Esophagus (tissue), 2 donors: ENCODE data around the gene IL2RA. TPM values are rescaled to one million over a fixed set of nuclear protein-coding genes. Genes with fewer than 3 reads are reported as not detected.

Experiments
- H3K27ac ChIP-seq, 2 donors: one replicate each; pipeline ENCODE4 v1.5.1; 2013; ENCODE audit warnings: low read depth in 2 of 2, mild to moderate bottlenecking in 2 of 2, inconsistent platforms in 1 of 2, low read length in 1 of 2, moderate library complexity in 1 of 2
- H3K27me3 ChIP-seq, 2 donors: one replicate each; pipeline ENCODE4 v1.6.1; 2013; ENCODE audit warnings: low read length in 2 of 2, control low read depth in 1 of 2, mild to moderate bottlenecking in 1 of 2; ENCODE audit not compliant: insufficient read depth in 2 of 2, control insufficient read depth in 1 of 2
- H3K36me3 ChIP-seq, 2 donors: one replicate each; pipeline ENCODE4 v1.6.1; 2013; ENCODE audit warnings: low read length in 1 of 2; ENCODE audit not compliant: control insufficient read depth in 2 of 2, insufficient read depth in 2 of 2
- H3K4me1 ChIP-seq, 2 donors: one replicate each; pipeline ENCODE4 v1.6.1; 2013; ENCODE audit warnings: low read length in 1 of 2; ENCODE audit not compliant: control insufficient read depth in 2 of 2, insufficient read depth in 2 of 2
- H3K4me3 ChIP-seq, 2 donors: one replicate each; pipeline ENCODE4 v1.5.1; 2013; ENCODE audit warnings: low read length in 2 of 2, mild to moderate bottlenecking in 2 of 2, low read depth in 1 of 2, moderate library complexity in 1 of 2
- H3K9me3 ChIP-seq, 2 donors: one replicate each; pipeline ENCODE4 v1.6.1; 2013; ENCODE audit warnings: mild to moderate bottlenecking in 2 of 2, low read depth in 1 of 2, low read length in 1 of 2, moderate library complexity in 1 of 2; ENCODE audit not compliant: control insufficient read depth in 2 of 2, insufficient read depth in 1 of 2
- WGBS, 2 donors: extraction: QIAGEN DNeasy Blood & Tissue Kit; methylation state at CpG; one replicate each; pipeline ENCODE4 v1.1.7; 2013; 5-methylcytosine and 5-hydroxymethylcytosine counted together
- polyA plus RNA-seq, 2 donors: library from polyadenylated mRNA; stranded (reverse); fragments of 200-250 nt; gene quantifications; one replicate each; pipeline ENCODE4 v1.2.3, GENCODE V29; 2013
- donor health status: healthy with polysubstance abuse.
- donor health status: Bipolar disorder and iron deficiency.

Gene IL2RA
- polyA plus RNA-seq, 2 donors, result 0.16 to 0.18 TPM

- Histone ChIP-seq H3K27me3 (no peaks in the 10 kb centered on the region), H3K36me3 (peaks cover 0 to 2% of the 10 kb centered on the region in 2 donors), H3K4me1 (no peaks in the 10 kb centered on the region), H3K9me3 (no peaks in the 10 kb centered on the region), H3K27ac (no peak overlapping the region), H3K4me3 (no peak overlapping the region)
- 71 to 77% methylated on average over 9 of the region's 9 CpGs for WGBS, 2 donors
Observed at GRCh38 chr10:6020826-6021225, 41.3 kb downstream of the IL2RA start.

- Histone ChIP-seq H3K27ac (no peak overlapping the region), H3K4me1 (no peaks in the 10 kb centered on the region), H3K4me3 (no peak overlapping the region), H3K9me3 (no peaks in the 10 kb centered on the region), H3K36me3 (peaks cover 0 to 2% of the 10 kb centered on the region in 2 donors), H3K27me3 (no peaks in the 10 kb centered on the region)
- 80 to 90% methylated on average over 12 of the region's 12 CpGs for WGBS, 2 donors
Observed at GRCh38 chr10:6019796-6020195, 42.4 kb downstream of the IL2RA start.

- no peak overlapping the region for H3K4me3 ChIP-seq
- H3K4me1 ChIP-seq, result no peaks in the 10 kb centered on the region
- peaks cover 0 to 2% of the 10 kb centered on the region in 2 donors for H3K36me3 ChIP-seq
- 95 to 96% methylated on average over 6 of the region's 6 CpGs for WGBS, 2 donors
- no peaks in the 10 kb centered on the region for H3K9me3 ChIP-seq
- no peaks in the 10 kb centered on the region for H3K27me3 ChIP-seq
- peak overlapping the region in 1 of 2 donors; percentile 11 for H3K27ac ChIP-seq
Observed at GRCh38 chr10:6019010-6019782, 43.0 kb downstream of the IL2RA start.

GRCh38 chr10:6018422-6018821, 43.7 kb downstream of the IL2RA start:
- Histone ChIP-seq H3K36me3 (peaks cover 0 to 2% of the 10 kb centered on the region in 2 donors), H3K27me3 (no peaks in the 10 kb centered on the region), H3K27ac (peak overlapping the region in 1 of 2 donors; percentile 65), H3K9me3 (no peaks in the 10 kb centered on the region), H3K4me1 (no peaks in the 10 kb centered on the region), H3K4me3 (no peak overlapping the region)
- WGBS, 2 donors, result 63 to 66% methylated on average over 5 of the region's 5 CpGs

GRCh38 chr10:6017781-6018354, 44.3 kb downstream of the IL2RA start:
- Histone ChIP-seq H3K4me1 (no peaks in the 10 kb centered on the region), H3K27me3 (no peaks in the 10 kb centered on the region), H3K9me3 (no peaks in the 10 kb centered on the region), H3K4me3 (no peak overlapping the region), H3K36me3 (peaks cover 0 to 2% of the 10 kb centered on the region in 2 donors), H3K27ac (peak overlapping the region; percentile 22 to 65)
- WGBS, 2 donors, result 80 to 91% methylated on average over 8 of the region's 8 CpGs

- Histone ChIP-seq H3K27me3 (no peaks in the 10 kb centered on the region), H3K27ac (no peak overlapping the region), H3K4me1 (no peaks in the 10 kb centered on the region), H3K9me3 (no peaks in the 10 kb centered on the region), H3K4me3 (no peak overlapping the region), H3K36me3 (no peaks in the 10 kb centered on the region)
- WGBS, 2 donors, result 26 to 40% methylated on average over 6 of the region's 6 CpGs
Observed at GRCh38 chr10:6014241-6014761, 47.9 kb downstream of the IL2RA start.

- Histone ChIP-seq H3K4me3 (no peak overlapping the region), H3K9me3 (no peaks in the 10 kb centered on the region), H3K36me3 (no peaks in the 10 kb centered on the region), H3K27me3 (no peaks in the 10 kb centered on the region), H3K27ac (peak overlapping the region in 1 of 2 donors; percentile 51), H3K4me1 (no peaks in the 10 kb centered on the region)
- WGBS, 2 donors, result 75 to 81% methylated on average over 17 of the region's 17 CpGs
Observed at GRCh38 chr10:6013413-6014192, 48.6 kb downstream of the IL2RA start.

- no peaks in the 10 kb centered on the region for H3K36me3 ChIP-seq
- H3K4me3 ChIP-seq, result no peak overlapping the region
- peaks cover 0 to 2% of the 10 kb centered on the region in 2 donors for H3K9me3 ChIP-seq
- H3K27me3 ChIP-seq, result no peaks in the 10 kb centered on the region
- 86 to 90% methylated on average over 15 of the region's 15 CpGs for WGBS, 2 donors
- no peaks in the 10 kb centered on the region for H3K4me1 ChIP-seq
- no peak overlapping the region for H3K27ac ChIP-seq
Observed at GRCh38 chr10:6012121-6012905, 49.9 kb downstream of the IL2RA start.

- H3K4me3 ChIP-seq, result no peak overlapping the region
- peaks cover 0 to 2% of the 10 kb centered on the region in 2 donors for H3K9me3 ChIP-seq
- WGBS, 2 donors, result 94% methylated on average over 8 of the region's 8 CpGs
- H3K27me3 ChIP-seq, result no peaks in the 10 kb centered on the region
- H3K36me3 ChIP-seq, result no peaks in the 10 kb centered on the region
- no peaks in the 10 kb centered on the region for H3K4me1 ChIP-seq
- H3K27ac ChIP-seq, result no peak overlapping the region
Observed at GRCh38 chr10:6011558-6011957, 50.6 kb downstream of the IL2RA start.
